ENCODE measurements around the gene MT1H.

MT1H gene

GRCh38 chr16:56679078-56679730 lies 9.6 kb downstream of the MT1H start:
- no peak overlapping the region for H3K56ac ChIP-seq (ENCODE audit: low read length)
- H4K8ac ChIP-seq (ENCODE audit: low read depth, low read length) = no peak overlapping the region
- H3K4me2 ChIP-seq (ENCODE audit: low read length) = no peak overlapping the region
- no peaks in the 10 kb centered on the region for H3K36me3 ChIP-seq (ENCODE audit: control insufficient read depth, insufficient read depth, low read length)
- no peak for DNase-seq
- no peaks in the 10 kb centered on the region for H3K27me3 ChIP-seq (ENCODE audit: insufficient read depth, low read length, poor library complexity)
- WGBS (ENCODE audit: extremely low coverage, insufficient coverage, low lambda C conversion rate) = no CpG with 5 or more reads among the region's 3 CpGs
- peaks cover 5% of the 10 kb centered on the region for H3K4me1 ChIP-seq (ENCODE audit: control insufficient read depth, low read depth, low read length)
- no peak overlapping the region for H2BK5ac ChIP-seq (ENCODE audit: low read length)
- no peaks in the 10 kb centered on the region for H3K79me1 ChIP-seq (ENCODE audit: low read length)
- H2BK15ac ChIP-seq (replicated peaks; ENCODE audit: low read depth) = no peak overlapping the region
- H2BK120ac ChIP-seq (ENCODE audit: low read depth, low read length) = no peak overlapping the region
- H3K9ac ChIP-seq (ENCODE audit: low read length) = no peak overlapping the region
- H3K79me2 ChIP-seq (ENCODE audit: control insufficient read depth, insufficient read depth, low read length) = no peaks in the 10 kb centered on the region
- no peak overlapping the region for H3K18ac ChIP-seq (ENCODE audit: low read length)
- no peak overlapping the region for H3K4me3 ChIP-seq (ENCODE audit: low read length)
- no peak overlapping the region for H4K5ac ChIP-seq (ENCODE audit: low read length)
- H2AK5ac ChIP-seq (ENCODE audit: low read length) = no peak overlapping the region
- no peak overlapping the region for H3K23ac ChIP-seq (ENCODE audit: low read length)
- no peak overlapping the region for H3K4ac ChIP-seq (ENCODE audit: low read depth, low read length)
- no peak overlapping the region for H3K27ac ChIP-seq (ENCODE audit: low read depth, low read length)

GRCh38 chr16:56679818-56680217 lies 10.2 kb downstream of the MT1H start:
- Histone ChIP-seq H2BK120ac (ENCODE audit: low read depth, low read length) (no peak overlapping the region), H3K27ac (ENCODE audit: low read depth, low read length) (no peak overlapping the region), H2AK5ac (ENCODE audit: low read length) (no peak overlapping the region), H3K4me3 (ENCODE audit: low read length) (no peak overlapping the region), H3K4ac (ENCODE audit: low read depth, low read length) (no peak overlapping the region), H3K36me3 (ENCODE audit: control insufficient read depth, insufficient read depth, low read length) (no peaks in the 10 kb centered on the region), H3K4me1 (ENCODE audit: control insufficient read depth, low read depth, low read length) (peaks cover 5% of the 10 kb centered on the region), H3K18ac (ENCODE audit: low read length) (no peak overlapping the region), H3K4me2 (ENCODE audit: low read length) (no peak overlapping the region), H3K56ac (ENCODE audit: low read length) (no peak overlapping the region), H4K5ac (ENCODE audit: low read length) (no peak overlapping the region), H3K79me2 (ENCODE audit: control insufficient read depth, insufficient read depth, low read length) (no peaks in the 10 kb centered on the region), H3K79me1 (ENCODE audit: low read length) (no peaks in the 10 kb centered on the region), H2BK5ac (ENCODE audit: low read length) (no peak overlapping the region), H3K23ac (ENCODE audit: low read length) (no peak overlapping the region), H4K8ac (ENCODE audit: low read depth, low read length) (no peak overlapping the region), H3K27me3 (ENCODE audit: insufficient read depth, low read length, poor library complexity) (no peaks in the 10 kb centered on the region), H3K9ac (ENCODE audit: low read length) (no peak overlapping the region), H2BK15ac (replicated peaks; ENCODE audit: low read depth) (no peak overlapping the region)
- no peak for DNase-seq
- no CpG with 5 or more reads among the region's 6 CpGs for WGBS (ENCODE audit: extremely low coverage, insufficient coverage, low lambda C conversion rate)

- H3K18ac ChIP-seq (ENCODE audit: low read length) = no peak within 1 kb of the TSS
- DNase-seq = peak; percentile 91
Observed at GRCh38 chr16:56681939-56682702, 12.5 kb downstream of the MT1H start, which contains the start of gene MT1X. Gene MT1X (plus strand): TSS chr16:56682470. CDS start chr16:56682541, 71 bp downstream.

GRCh38 chr16:56682703-56683397 lies 13.2 kb downstream of the MT1H start:
- WGBS (ENCODE audit: extremely low coverage, insufficient coverage, low lambda C conversion rate) = no CpG with 5 or more reads among the region's 8 CpGs
- no peak overlapping the region for H4K5ac ChIP-seq (ENCODE audit: low read length)
- no peaks in the 10 kb centered on the region for H3K27me3 ChIP-seq (ENCODE audit: insufficient read depth, low read length, poor library complexity)
- H3K23ac ChIP-seq (ENCODE audit: low read length) = peak overlapping the region; percentile 99
- peak overlapping the region; percentile 59 for H3K4me3 ChIP-seq (ENCODE audit: low read length)
- peak overlapping the region; percentile 91 for H3K9ac ChIP-seq (ENCODE audit: low read length)
- H3K79me2 ChIP-seq (ENCODE audit: control insufficient read depth, insufficient read depth, low read length) = no peaks in the 10 kb centered on the region
- H3K36me3 ChIP-seq (ENCODE audit: control insufficient read depth, insufficient read depth, low read length) = no peaks in the 10 kb centered on the region
- H3K4me1 ChIP-seq (ENCODE audit: control insufficient read depth, low read depth, low read length) = peaks cover 5% of the 10 kb centered on the region
- no peak overlapping the region for H3K18ac ChIP-seq (ENCODE audit: low read length)
- no peak overlapping the region for H2BK15ac ChIP-seq (replicated peaks; ENCODE audit: low read depth)
- H3K56ac ChIP-seq (ENCODE audit: low read length) = peak overlapping the region; percentile 90
- no peaks in the 10 kb centered on the region for H3K79me1 ChIP-seq (ENCODE audit: low read length)
- H4K8ac ChIP-seq (ENCODE audit: low read depth, low read length) = no peak overlapping the region
- H2BK5ac ChIP-seq (ENCODE audit: low read length) = peak overlapping the region; percentile 43
- H3K4ac ChIP-seq (ENCODE audit: low read depth, low read length) = no peak overlapping the region
- H2BK120ac ChIP-seq (ENCODE audit: low read depth, low read length) = no peak overlapping the region
- H3K27ac ChIP-seq (ENCODE audit: low read depth, low read length) = no peak overlapping the region
- H3K4me2 ChIP-seq (ENCODE audit: low read length) = peak overlapping the region; percentile 89
- DNase-seq = no peak
- H2AK5ac ChIP-seq (ENCODE audit: low read length) = peak overlapping the region; percentile 48

More at GRCh38 chr16:56681939-56682702, 12.5 kb downstream of the MT1H start, which contains the start of gene MT1X:
- Histone ChIP-seq H3K4me3 (ENCODE audit: low read length) (peak within 1 kb of the TSS; percentile 59), H3K56ac (ENCODE audit: low read length) (peak within 1 kb of the TSS; percentile 90), H4K8ac (ENCODE audit: low read depth, low read length) (no peak within 1 kb of the TSS), H3K4me2 (ENCODE audit: low read length) (peak within 1 kb of the TSS; percentile 89), H2BK120ac (ENCODE audit: low read depth, low read length) (no peak within 1 kb of the TSS), H4K5ac (ENCODE audit: low read length) (no peak within 1 kb of the TSS), H3K4me1 (ENCODE audit: control insufficient read depth, low read depth, low read length) (peaks cover 5% of the 10 kb centered on the region), H3K79me1 (ENCODE audit: low read length) (no peaks in the 10 kb centered on the region), H3K27ac (ENCODE audit: low read depth, low read length) (no peak within 1 kb of the TSS), H3K79me2 (ENCODE audit: control insufficient read depth, insufficient read depth, low read length) (no peaks in the 10 kb centered on the region), H3K4ac (ENCODE audit: low read depth, low read length) (no peak within 1 kb of the TSS), H3K36me3 (ENCODE audit: control insufficient read depth, insufficient read depth, low read length) (no peaks in the 10 kb centered on the region), H2AK5ac (ENCODE audit: low read length) (peak within 1 kb of the TSS; percentile 48), H2BK15ac (replicated peaks; ENCODE audit: low read depth) (no peak within 1 kb of the TSS), H2BK5ac (ENCODE audit: low read length) (peak within 1 kb of the TSS; percentile 43), H3K23ac (ENCODE audit: low read length) (peak within 1 kb of the TSS; percentile 99), H3K9ac (ENCODE audit: low read length) (peak within 1 kb of the TSS; percentile 91), H3K27me3 (ENCODE audit: insufficient read depth, low read length, poor library complexity) (no peaks in the 10 kb centered on the region)
- no CpG with 5 or more reads among the region's 49 CpGs for WGBS (ENCODE audit: extremely low coverage, insufficient coverage, low lambda C conversion rate)

- Histone ChIP-seq H3K4me3 (ENCODE audit: low read length) (no peak overlapping the region), H4K5ac (ENCODE audit: low read length) (no peak overlapping the region), H2AK5ac (ENCODE audit: low read length) (no peak overlapping the region), H3K79me1 (ENCODE audit: low read length) (no peaks in the 10 kb centered on the region), H3K79me2 (ENCODE audit: control insufficient read depth, insufficient read depth, low read length) (no peaks in the 10 kb centered on the region), H2BK120ac (ENCODE audit: low read depth, low read length) (no peak overlapping the region), H3K56ac (ENCODE audit: low read length) (no peak overlapping the region), H2BK5ac (ENCODE audit: low read length) (no peak overlapping the region), H3K27ac (ENCODE audit: low read depth, low read length) (no peak overlapping the region), H3K9ac (ENCODE audit: low read length) (peak overlapping the region; percentile 22), H3K4me1 (ENCODE audit: control insufficient read depth, low read depth, low read length) (peaks cover 5% of the 10 kb centered on the region), H3K36me3 (ENCODE audit: control insufficient read depth, insufficient read depth, low read length) (no peaks in the 10 kb centered on the region), H3K18ac (ENCODE audit: low read length) (no peak overlapping the region), H3K4me2 (ENCODE audit: low read length) (no peak overlapping the region), H3K4ac (ENCODE audit: low read depth, low read length) (no peak overlapping the region), H3K23ac (ENCODE audit: low read length) (no peak overlapping the region), H4K8ac (ENCODE audit: low read depth, low read length) (no peak overlapping the region), H3K27me3 (ENCODE audit: insufficient read depth, low read length, poor library complexity) (no peaks in the 10 kb centered on the region), H2BK15ac (replicated peaks; ENCODE audit: low read depth) (no peak overlapping the region)
- no peak for DNase-seq
- no CpG with 5 or more reads among the region's 5 CpGs for WGBS (ENCODE audit: extremely low coverage, insufficient coverage, low lambda C conversion rate)
Observed at GRCh38 chr16:56683424-56684172, 14.0 kb downstream of the MT1H start.
